ENCODE measurements around the gene IGSF6.
"Not testable (repeated sequence)": the region's sequence is repeated elsewhere in the genome, so short reads cannot be mapped to it uniquely, and the experiment has no call there.

Gene IGSF6

GRCh38 chr16:21652453-21652852 lies at the start of gene IGSF6:
Gene IGSF6, minus strand, starts transcription at chr16:21652608. Its CDS starts 10 bp downstream, at chr16:21652598.
- DNase-seq: no peak

DNA sequence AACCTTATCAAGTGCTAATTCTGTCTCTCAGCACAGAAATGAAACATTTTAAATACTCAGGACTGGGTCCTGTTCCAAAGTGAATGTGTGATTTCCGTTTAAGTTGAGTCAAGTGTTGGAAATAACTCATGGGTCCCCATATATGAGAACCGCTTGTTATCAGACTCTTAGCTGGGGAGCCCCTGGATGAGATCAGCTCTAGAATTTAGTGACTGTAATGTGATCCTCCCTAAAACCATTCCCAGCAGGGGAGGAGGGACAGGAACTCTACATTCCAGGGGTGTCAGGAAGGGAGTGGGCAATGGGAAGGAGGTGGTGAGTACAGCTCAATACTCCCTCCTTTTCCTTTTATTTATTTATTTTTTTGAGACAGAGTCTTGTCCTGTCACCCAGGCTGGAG lies 48.9 kb upstream of the IGSF6 start:
- DNase-seq: no peak

GRCh38 chr16:21698169-21699032 lies 46.0 kb upstream of the IGSF6 start:
- no peak for DNase-seq

DNA sequence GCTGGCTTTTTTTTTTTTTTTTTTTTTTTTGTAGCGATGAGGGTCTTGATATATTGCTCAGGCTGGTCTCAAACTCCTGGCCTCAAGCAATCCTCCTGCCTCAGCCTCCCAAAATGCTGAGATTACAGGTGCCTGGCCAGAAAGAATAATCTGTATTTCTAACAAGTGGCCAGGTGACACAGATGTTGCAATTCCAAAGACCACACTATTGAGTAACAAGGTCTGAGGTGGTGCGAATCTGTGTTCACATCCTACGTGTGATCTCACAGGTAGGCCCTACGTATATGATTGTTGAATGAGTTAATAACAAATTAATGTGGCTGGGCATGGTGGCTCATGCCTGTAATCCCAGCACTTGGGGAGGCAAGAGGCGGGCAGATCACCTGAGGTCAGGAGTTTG lies 44.6 kb upstream of the IGSF6 start:
- no peak for DNase-seq

- DNase-seq: no peak
Observed at GRCh38 chr16:21694609-21695008, 42.2 kb upstream of the IGSF6 start.

GRCh38 chr16:21690967-21691366 lies 38.6 kb upstream of the IGSF6 start:
- DNase-seq: not testable (repeated sequence)

DNA sequence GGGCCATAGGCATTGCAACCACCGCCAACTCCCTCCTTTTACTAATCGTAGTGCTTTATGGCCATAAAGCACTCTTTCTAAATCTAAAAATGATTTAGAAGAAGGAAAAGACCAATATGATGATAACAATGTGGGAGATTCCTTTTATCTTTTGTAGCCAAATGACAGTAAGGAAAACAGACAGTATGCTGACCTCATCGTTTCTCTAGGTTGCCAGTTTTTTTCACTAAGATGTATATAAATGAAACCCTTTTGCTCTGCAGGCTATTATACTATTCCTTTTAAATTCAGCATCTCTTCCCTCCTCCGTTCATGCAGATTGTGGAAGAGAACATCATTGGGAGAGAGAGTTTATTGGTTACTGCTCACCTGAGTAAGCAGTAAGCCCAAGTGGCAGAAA lies 36.7 kb upstream of the IGSF6 start:
- DNase-seq: peak; percentile 53

GRCh38 chr16:21685034-21685455 lies 32.6 kb upstream of the IGSF6 start:
- DNase-seq: no peak

DNA sequence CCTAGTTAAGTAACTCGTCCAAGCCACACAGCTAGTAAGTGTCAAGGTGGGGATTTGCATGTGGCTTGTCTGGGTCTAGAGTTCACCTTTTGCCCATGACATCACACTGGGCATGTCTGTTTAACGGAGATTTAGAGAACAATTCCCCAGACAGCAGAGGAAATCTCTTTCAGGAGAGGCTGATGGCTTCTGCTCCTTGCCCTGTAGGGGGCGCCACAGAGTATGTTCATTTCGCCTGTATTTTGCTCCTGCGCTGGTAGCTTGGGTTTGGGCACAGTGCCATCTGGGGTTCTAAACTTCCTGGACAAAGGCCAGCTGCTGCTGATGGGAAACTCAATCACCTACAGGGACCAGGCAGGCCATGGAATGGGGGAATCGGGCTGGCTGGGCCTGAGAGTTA lies 31.8 kb upstream of the IGSF6 start:
- DNase-seq: peak; percentile 29

DNA sequence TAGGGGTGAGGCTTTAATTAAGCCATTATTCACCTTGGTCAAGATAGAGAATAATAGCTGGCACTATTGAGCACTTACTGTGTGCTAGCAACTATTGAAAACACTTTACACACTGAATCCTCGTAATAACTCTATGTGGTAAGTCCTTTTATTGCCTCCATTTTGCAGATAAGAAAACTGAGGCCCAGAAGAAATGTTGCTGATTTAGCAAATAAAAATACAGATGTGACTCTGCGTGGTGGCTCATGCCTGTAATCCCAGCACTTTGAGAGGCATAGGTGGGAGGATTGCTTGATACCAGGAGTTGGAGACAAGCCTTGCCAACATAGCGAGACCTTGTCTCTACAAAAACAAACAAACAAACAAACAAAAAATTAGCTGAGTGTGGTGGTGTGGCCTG lies 30.8 kb upstream of the IGSF6 start:
- DNase-seq: no peak

GRCh38 chr16:21680714-21681113 lies 28.3 kb upstream of the IGSF6 start:
- DNase-seq: not testable (repeated sequence)

DNA sequence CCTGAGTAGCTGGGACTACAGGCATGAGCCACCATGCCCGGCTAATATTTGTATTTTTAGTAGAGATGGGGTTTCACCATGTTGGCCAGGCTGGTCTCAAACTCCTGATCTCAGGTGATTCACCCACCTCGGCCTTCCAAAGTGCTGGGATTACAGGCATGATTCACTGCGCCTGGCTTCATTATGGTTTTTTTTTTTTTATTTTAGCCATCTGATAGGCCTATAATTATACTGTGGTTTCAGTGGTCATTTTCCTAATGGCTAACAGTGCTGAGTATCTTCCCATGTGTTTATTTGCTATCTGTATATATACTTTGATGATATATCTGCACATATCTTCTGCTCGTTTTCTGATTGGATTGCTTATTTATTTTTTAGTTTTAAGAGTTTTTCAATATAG lies 22.0 kb upstream of the IGSF6 start:
- DNase-seq: not testable (repeated sequence)

DNA sequence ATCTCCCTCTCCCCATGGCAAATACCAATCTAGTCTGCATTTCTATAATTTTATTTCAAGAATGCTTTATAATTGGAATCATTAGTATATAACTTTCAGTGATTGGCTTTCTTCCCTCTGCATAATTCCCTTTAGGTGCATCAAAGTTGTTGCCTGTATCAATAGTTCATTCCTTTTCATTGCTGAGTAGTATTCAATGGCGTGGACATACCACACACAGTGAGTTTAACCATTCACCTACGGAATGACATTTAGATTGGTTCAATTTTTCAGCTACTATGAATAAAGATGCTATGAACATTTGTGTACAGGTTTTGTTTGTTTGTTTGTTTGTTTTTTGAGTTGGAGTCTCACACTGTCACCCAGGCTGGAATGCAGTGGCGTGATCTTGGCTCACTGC lies 21.1 kb upstream of the IGSF6 start:
- DNase-seq: no peak

- DNase-seq: no peak
Observed at GRCh38 chr16:21667575-21667974, 15.2 kb upstream of the IGSF6 start.

DNA sequence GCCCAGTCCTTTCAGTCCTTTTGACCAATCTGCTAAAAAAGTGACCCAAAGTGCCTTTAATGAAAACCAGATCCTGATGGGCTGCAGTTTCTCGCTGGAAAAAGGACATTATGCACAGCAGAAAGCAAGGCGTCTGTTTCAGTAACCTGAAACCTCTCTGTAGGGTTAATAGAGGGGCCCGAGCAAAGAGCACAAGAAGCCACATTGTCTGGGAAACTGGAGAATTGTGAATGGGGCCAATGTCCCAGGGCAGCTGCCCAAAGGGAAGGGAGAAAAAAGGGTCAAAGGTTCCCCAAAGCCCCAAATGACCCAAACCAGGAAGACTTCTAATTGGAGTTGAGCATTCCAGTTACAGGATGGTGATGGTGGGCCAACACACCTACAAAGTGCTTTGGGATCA lies 14.4 kb upstream of the IGSF6 start:
- no peak for DNase-seq

DNA sequence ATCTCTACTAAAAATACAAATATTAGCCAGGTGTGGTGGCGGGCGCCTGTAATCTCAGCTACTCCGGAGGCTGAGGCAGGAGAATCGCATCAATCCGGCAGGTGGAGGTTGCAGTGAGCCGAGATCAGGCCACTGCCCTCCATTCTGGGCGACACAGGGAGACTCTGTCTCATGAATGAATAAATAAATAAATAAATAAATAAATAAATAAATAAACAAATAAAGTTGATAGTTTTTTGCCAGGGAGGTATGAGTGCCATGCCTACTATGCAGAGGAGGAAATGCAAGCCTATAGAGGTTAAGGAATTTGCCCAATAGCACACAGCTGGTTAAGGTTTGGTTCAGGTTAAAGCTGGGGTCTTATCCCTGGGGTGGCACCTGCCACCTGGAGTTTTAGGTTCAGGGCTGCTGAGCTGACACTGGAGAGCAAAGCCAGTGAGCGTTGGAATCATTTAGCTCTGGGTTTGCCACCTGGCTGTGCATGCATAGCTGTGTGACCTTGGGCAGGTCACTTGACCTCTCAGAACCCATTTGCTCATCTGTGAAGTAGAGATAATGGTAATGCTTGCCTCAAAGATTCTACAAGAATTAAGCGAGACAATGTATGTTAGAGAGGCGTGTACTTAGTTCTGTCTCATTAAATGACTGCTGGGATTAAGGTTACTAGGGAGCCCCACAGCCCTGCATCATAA lies 12.5 kb upstream of the IGSF6 start:
- DNase-seq: no peak

GRCh38 chr16:21663889-21664647 lies 11.7 kb upstream of the IGSF6 start, which contains the start of gene OTOA:
Gene OTOA, plus strand, starts transcription at chr16:21663968. Its CDS starts 14,547 bp downstream, at chr16:21678515.
- no peak for DNase-seq

- DNase-seq: no peak
Observed at GRCh38 chr16:21659124-21659523, 6.7 kb upstream of the IGSF6 start.

GRCh38 chr16:21656795-21657768 lies 4.7 kb upstream of the IGSF6 start:
- peak; percentile 80 for DNase-seq

DNA sequence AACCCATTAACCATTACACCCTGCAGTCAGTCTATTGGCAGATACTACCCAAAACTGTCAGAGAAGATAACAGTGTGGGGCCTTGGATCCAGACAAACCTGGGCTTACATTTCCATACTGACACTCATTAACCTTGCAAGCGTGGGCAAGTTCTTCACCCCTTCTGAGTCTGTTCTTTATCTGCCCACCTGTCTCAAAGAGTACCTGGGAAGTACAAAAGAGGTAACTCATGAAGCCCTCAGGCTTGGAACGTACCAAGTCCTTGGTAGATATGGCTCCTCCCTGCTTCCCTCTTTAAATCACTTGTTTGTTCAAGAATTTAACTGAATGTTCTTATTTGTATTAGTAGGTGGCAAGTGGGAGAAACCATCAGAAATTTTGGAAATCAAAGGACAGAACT lies 2.5 kb upstream of the IGSF6 start:
- no peak for DNase-seq

- DNase-seq: no peak
Observed at GRCh38 chr16:21654466-21654865, 2.1 kb upstream of the IGSF6 start.

- DNase-seq: no peak
Observed at GRCh38 chr16:21653571-21653970, 1.2 kb upstream of the IGSF6 start.
